OCI-LY7 (cell line): ENCODE results near the gene ANKRD52.

Source experiments
- EZH2phosphoT487 ChIP-seq: fragments of 200-600 bp; sonication (generic); IDR thresholded peaks from 2 replicates; pipeline ENCODE4 v1.6.1; 2018; ENCODE audit warnings: low read depth, borderline replicate concordance, mild to moderate bottlenecking, mixed run types, antibody characterized with exemption, low read length, moderate library complexity, mixed read lengths
- TF ChIP-seq, protein P1 (sequence below): fragments of 200-600 bp; sonication (generic); conservative IDR thresholded peaks from 2 replicates; pipeline ENCODE4 v1.5.1; 2014; ENCODE audit warnings: mild to moderate bottlenecking, antibody characterized with exemption, low read length, moderate library complexity, mixed read lengths

DNA sequence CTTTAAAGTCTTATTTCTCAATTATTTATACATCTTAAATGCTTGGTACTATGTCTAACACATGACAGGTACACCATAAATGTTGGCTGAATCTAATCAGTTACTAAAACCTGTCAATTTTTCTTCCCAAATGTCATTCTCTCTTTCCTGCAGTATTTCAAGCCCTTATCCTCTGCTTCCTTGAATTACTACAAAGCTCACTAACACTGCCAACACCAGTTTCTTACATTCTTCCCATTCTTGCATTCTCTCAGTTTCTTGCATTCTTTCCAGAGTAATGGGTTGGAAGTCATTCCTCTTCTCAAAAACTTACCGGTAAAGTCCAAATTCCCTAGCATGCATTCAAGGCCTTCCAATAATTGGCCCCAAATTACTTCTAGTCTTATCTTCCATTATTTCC, 59.3 kb downstream of the ANKRD52 start:
- TF ChIP-seq, protein P1, sequence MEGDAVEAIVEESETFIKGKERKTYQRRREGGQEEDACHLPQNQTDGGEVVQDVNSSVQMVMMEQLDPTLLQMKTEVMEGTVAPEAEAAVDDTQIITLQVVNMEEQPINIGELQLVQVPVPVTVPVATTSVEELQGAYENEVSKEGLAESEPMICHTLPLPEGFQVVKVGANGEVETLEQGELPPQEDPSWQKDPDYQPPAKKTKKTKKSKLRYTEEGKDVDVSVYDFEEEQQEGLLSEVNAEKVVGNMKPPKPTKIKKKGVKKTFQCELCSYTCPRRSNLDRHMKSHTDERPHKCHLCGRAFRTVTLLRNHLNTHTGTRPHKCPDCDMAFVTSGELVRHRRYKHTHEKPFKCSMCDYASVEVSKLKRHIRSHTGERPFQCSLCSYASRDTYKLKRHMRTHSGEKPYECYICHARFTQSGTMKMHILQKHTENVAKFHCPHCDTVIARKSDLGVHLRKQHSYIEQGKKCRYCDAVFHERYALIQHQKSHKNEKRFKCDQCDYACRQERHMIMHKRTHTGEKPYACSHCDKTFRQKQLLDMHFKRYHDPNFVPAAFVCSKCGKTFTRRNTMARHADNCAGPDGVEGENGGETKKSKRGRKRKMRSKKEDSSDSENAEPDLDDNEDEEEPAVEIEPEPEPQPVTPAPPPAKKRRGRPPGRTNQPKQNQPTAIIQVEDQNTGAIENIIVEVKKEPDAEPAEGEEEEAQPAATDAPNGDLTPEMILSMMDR = no peak
- TF ChIP-seq EZH2phosphoT487 = no peak
